H1 (cell line): ENCODE results near the gene IGF2BP3. TPM values are rescaled to one million over a fixed set of nuclear protein-coding genes. Genes with fewer than 3 reads are reported as not detected.

Experiments used
- CTCF ChIA-PET: fragments of 300-600 bp; sonication (Branson Sonifier 250); formaldehyde crosslinking; loops from one replicate; lab custom pipeline; 2021; ENCODE audit not compliant: partially characterized antibody; lab: Charles Lee
- POLR2A ChIA-PET: fragments of 300-600 bp; sonication (Branson Sonifier 250); formaldehyde crosslinking; loops from one replicate; lab custom pipeline; 2021; ENCODE audit warnings: inconsistent platforms; ENCODE audit not compliant: partially characterized antibody; lab: Charles Lee
- DNase-seq, 2 experiments: peaks; one replicate each; pipeline versions ENCODE4 v3.0.0 to v3.0.0-alpha.2; 2010 to 2022; ENCODE audit warnings: low spot score in 2 of 2, low read depth in 1 of 2, mixed read lengths in 1 of 2
- FAIRE-seq: peaks from 2 replicates; lab custom pipeline; 2011; peaks lifted over from hg19 to GRCh38; lab: Jason Lieb, UNC
- H2AFZ ChIP-seq: 2 replicates; pipeline ENCODE4 v1.8.1; 2012; ENCODE audit warnings: low read length, inconsistent platforms
- H2AK5ac ChIP-seq: 2 replicates; pipeline ENCODE4 v1.6.1; 2013; ENCODE audit warnings: low read depth, low read length
- H2BK120ac ChIP-seq: replicated peaks from 2 replicates; pipeline ENCODE3; 2013; ENCODE audit warnings: low read depth, low read length, inconsistent platforms
- H2BK12ac ChIP-seq: 2 replicates; pipeline ENCODE4 v1.6.1; 2013; ENCODE audit warnings: low read depth, low read length
- H2BK15ac ChIP-seq: 2 replicates; pipeline ENCODE4 v1.6.1; 2013; ENCODE audit warnings: low read length
- H2BK20ac ChIP-seq: 2 replicates; pipeline ENCODE4 v1.6.1; 2013; ENCODE audit warnings: low read length
- H2BK5ac ChIP-seq: 2 replicates; pipeline ENCODE4 v1.6.1; 2013; ENCODE audit warnings: low read depth, low read length
- H3K14ac ChIP-seq: 2 replicates; pipeline ENCODE4 v1.6.1; 2013; ENCODE audit warnings: inconsistent platforms; ENCODE audit not compliant: insufficient read length
- H3K18ac ChIP-seq: 2 replicates; pipeline ENCODE4 v1.6.1; 2013; ENCODE audit warnings: low read length; ENCODE audit errors: extremely low read depth
- H3K23ac ChIP-seq: 2 replicates; pipeline ENCODE4 v1.6.1; 2013; ENCODE audit warnings: inconsistent platforms; ENCODE audit not compliant: insufficient read length
- H3K23me2 ChIP-seq: 2 replicates; pipeline ENCODE4 v1.6.1; 2013; ENCODE audit warnings: low read depth, low read length
- H3K27ac ChIP-seq: 2 replicates; pipeline ENCODE4 v1.6.1; 2011; ENCODE audit warnings: low read depth, low read length, inconsistent platforms
- H3K27me3 ChIP-seq, 4 experiments: replicated peaks in 1 of 4; 1 replicate in 1 of 4; 2 replicates in 3 of 4; pipeline versions ENCODE4 v1.6.1 to v1.8.1; 2011 to 2013; ENCODE audit warnings: low read length in 3 of 4, mild to moderate bottlenecking in 3 of 4, inconsistent platforms in 2 of 4, mixed read lengths in 2 of 4, moderate library complexity in 1 of 4; ENCODE audit not compliant: control insufficient read depth in 3 of 4, insufficient read depth in 3 of 4; ENCODE audit errors: extremely low read depth in 1 of 4
- H3K36me3 ChIP-seq, 4 experiments: 2 replicates each; pipeline versions ENCODE4 v1.6.1 to v1.8.1; 2011 to 2013; ENCODE audit warnings: mild to moderate bottlenecking in 4 of 4, low read length in 3 of 4, moderate library complexity in 2 of 4, control low read depth in 1 of 4, inconsistent platforms in 1 of 4; ENCODE audit not compliant: insufficient read depth in 4 of 4, control insufficient read depth in 2 of 4
- H3K4ac ChIP-seq: replicated peaks from 2 replicates; pipeline ENCODE3; 2013; ENCODE audit warnings: low read length, low read depth, mixed read lengths, inconsistent platforms; ENCODE audit not compliant: insufficient read length
- H3K4me1 ChIP-seq, 4 experiments: replicated peaks in 1 of 4; 1 replicate in 1 of 4; 2 replicates in 3 of 4; pipeline versions ENCODE4 v1.6.1 to v1.8.1; 2011 to 2013; ENCODE audit warnings: low read length in 3 of 4, inconsistent platforms in 2 of 4, mixed read lengths in 1 of 4; ENCODE audit not compliant: insufficient read depth in 4 of 4, control insufficient read depth in 3 of 4
- H3K4me2 ChIP-seq, 2 experiments: 2 replicates each; pipeline versions ENCODE4 v1.6.1 to v1.8.1; 2011 to 2013; ENCODE audit warnings: low read depth in 2 of 2, low read length in 2 of 2, control low read depth in 1 of 2, inconsistent platforms in 1 of 2, mild to moderate bottlenecking in 1 of 2; ENCODE audit not compliant: insufficient read depth in 1 of 2
- H3K4me3 ChIP-seq, 4 experiments: fragments of 200-600, 300-600 bp in 1 of 4; sonication (generic), shearing (Covaris generic), sonication (Bioruptor Twin) in 1 of 4; 2 replicates each; pipeline versions ENCODE4 v1.5.1 to v1.8.1; 2011 to 2016; ENCODE audit warnings: low read length in 4 of 4, low read depth in 3 of 4, control low read depth in 2 of 4, inconsistent platforms in 2 of 4, mild to moderate bottlenecking in 2 of 4, mixed read lengths in 1 of 4, moderate library complexity in 1 of 4; ENCODE audit not compliant: insufficient read depth in 2 of 4; ENCODE audit errors: extremely low read depth in 1 of 4
- H3K56ac ChIP-seq: replicated peaks from 2 replicates; pipeline ENCODE3; 2013; ENCODE audit warnings: low read depth, mild to moderate bottlenecking, mixed read lengths, low read length, inconsistent platforms; ENCODE audit not compliant: insufficient read length
- H3K79me1 ChIP-seq: 2 replicates; pipeline ENCODE4 v1.6.1; 2013; ENCODE audit warnings: low read depth, low read length, control low read depth
- H3K79me2 ChIP-seq, 2 experiments: 2 replicates each; pipeline versions ENCODE4 v1.6.1 to v1.8.1; 2012 to 2013; ENCODE audit warnings: low read length in 2 of 2, mild to moderate bottlenecking in 2 of 2, inconsistent platforms in 1 of 2; ENCODE audit not compliant: insufficient read depth in 2 of 2, control insufficient read depth in 1 of 2
- H3K9ac ChIP-seq, 4 experiments: replicated peaks in 1 of 4; 1 replicate in 1 of 4; 2 replicates in 3 of 4; pipeline versions ENCODE4 v1.6.1 to v1.8.1; 2011 to 2013; ENCODE audit warnings: low read depth in 3 of 4, low read length in 3 of 4, control low read depth in 2 of 4, mild to moderate bottlenecking in 2 of 4, moderate library complexity in 2 of 4, inconsistent platforms in 1 of 4; ENCODE audit errors: extremely low read depth in 1 of 4
- H3K9me3 ChIP-seq, 2 experiments: 2 replicates each; pipeline versions ENCODE4 v1.6.1 to v1.8.1; 2012 to 2013; ENCODE audit warnings: mild to moderate bottlenecking in 2 of 2, moderate library complexity in 2 of 2, control low read depth in 1 of 2, inconsistent platforms in 1 of 2, low read depth in 1 of 2, low read length in 1 of 2, mixed read lengths in 1 of 2; ENCODE audit not compliant: insufficient read depth in 2 of 2
- H4K20me1 ChIP-seq, 2 experiments: replicated peaks in 1 of 2; 2 replicates each; pipeline versions ENCODE3 to v1.8.1; 2011 to 2013; ENCODE audit warnings: inconsistent platforms in 2 of 2, low read length in 2 of 2, mild to moderate bottlenecking in 1 of 2; ENCODE audit not compliant: insufficient read depth in 2 of 2, control insufficient read depth in 1 of 2
- H4K5ac ChIP-seq: 2 replicates; pipeline ENCODE4 v1.6.1; 2013; ENCODE audit warnings: low read length, low read depth, mixed read lengths, inconsistent platforms; ENCODE audit not compliant: insufficient read length
- H4K8ac ChIP-seq: 2 replicates; pipeline ENCODE4 v1.8.0; 2013; ENCODE audit warnings: mild to moderate bottlenecking, moderate library complexity, low read length, inconsistent platforms; ENCODE audit not compliant: insufficient read depth; ENCODE audit errors: extremely low read depth
- H4K91ac ChIP-seq: replicated peaks from 2 replicates; pipeline ENCODE3; 2013; ENCODE audit warnings: low read length, mixed read lengths, inconsistent platforms; ENCODE audit not compliant: insufficient read length
- FOSL1 ChIP-seq: IDR thresholded peaks from 2 replicates; pipeline ENCODE4 v1.6.1; 2011; ENCODE audit warnings: mild to moderate bottlenecking, low read depth, low read length, moderate library complexity; ENCODE audit not compliant: insufficient read depth
- HDAC2 ChIP-seq, 2 experiments: fragments of 300-600 bp in 1 of 2; sonication (generic) in 1 of 2; IDR thresholded peaks; 2 replicates each; pipeline ENCODE4 v1.6.1; 2011 to 2012; ENCODE audit warnings: low read depth in 2 of 2, low read length in 2 of 2, mild to moderate bottlenecking in 2 of 2, moderate library complexity in 2 of 2, borderline replicate concordance in 1 of 2, inconsistent platforms in 1 of 2
- JUND ChIP-seq: IDR thresholded peaks from 2 replicates; pipeline ENCODE4 v1.6.1; 2011; ENCODE audit warnings: mild to moderate bottlenecking, improper control_type of control experiment, low read length
- NANOG ChIP-seq: IDR thresholded peaks from 2 replicates; pipeline ENCODE4 v1.6.1; 2011; ENCODE audit warnings: low read length, low read depth, mild to moderate bottlenecking, inconsistent platforms; ENCODE audit not compliant: insufficient read depth, poor library complexity, severe bottlenecking
- PHF8 ChIP-seq: fragments of 200-600 bp; sonication (generic); conservative IDR thresholded peaks from 2 replicates; pipeline ENCODE4 v1.7.1; 2012; ENCODE audit warnings: low read depth, mild to moderate bottlenecking, inconsistent platforms, low read length, moderate library complexity
- RAD21 ChIP-seq, 2 experiments: IDR thresholded peaks in 1 of 2; conservative IDR thresholded peaks in 1 of 2; 2 replicates each; pipeline ENCODE4 v1.6.1; 2011; ENCODE audit warnings: low read depth in 2 of 2, low read length in 2 of 2, improper control_type of control experiment in 1 of 2, inconsistent platforms in 1 of 2, mild to moderate bottlenecking in 1 of 2, moderate library complexity in 1 of 2
- TAF1 ChIP-seq: IDR thresholded peaks from 2 replicates; pipeline ENCODE4 v1.6.1; 2011; ENCODE audit warnings: mild to moderate bottlenecking, low read depth, low read length
- TEAD4 ChIP-seq: IDR thresholded peaks from 2 replicates; pipeline ENCODE4 v1.6.1; 2012; ENCODE audit warnings: low read depth, low read length, inconsistent platforms, mixed read lengths
- YY1 ChIP-seq: IDR thresholded peaks from 2 replicates; pipeline ENCODE4 v1.6.1; 2011; ENCODE audit warnings: low read depth, mild to moderate bottlenecking, low read length
- WGBS, 2 experiments: shearing (Covaris generic) in 1 of 2; methylation state at CpG; one replicate each; pipeline versions ENCODE4 v1.1.6 to v1.1.7; 2013 to 2015; ENCODE audit warnings: low lambda C conversion rate in 2 of 2, mixed read lengths in 2 of 2, inconsistent platforms in 1 of 2, low coverage in 1 of 2, missing lambda C conversion rate in 1 of 2; ENCODE audit not compliant: insufficient replicate concordance in 2 of 2, insufficient coverage in 1 of 2, insufficient read length in 1 of 2; ENCODE audit errors: extremely low coverage in 1 of 2, missing lambda C conversion rate in 1 of 2; 5-methylcytosine and 5-hydroxymethylcytosine counted together
- polyA plus RNA-seq, 7 experiments: library from polyadenylated mRNA; depleted of rRNA in 3 of 7; stranded (reverse) in 5 of 7; unstranded in 2 of 7; fragments of >200 nt in 5 of 7; fragments of 200-250 nt in 2 of 7; gene quantifications; 1 replicate in 5 of 7; 2 replicates in 1 of 7; 4 replicates in 1 of 7; pipeline versions ENCODE4 v1.2.1 to v1.2.3, GENCODE V29; 2011 to 2013; ENCODE audit warnings: missing spikeins in 2 of 7, mixed read lengths in 2 of 7
- total RNA-seq: library from RNA; stranded (reverse); fragmentation: NEBNext Ultra II Directional; extraction: Animal tissue kit (Norgen Biotek cat#: 25700); gene quantifications from 2 replicates; pipeline ENCODE4 v1.2.1, GENCODE V29; 2021
- TF ChIP-seq, protein P1 (sequence below): IDR thresholded peaks from 2 replicates; pipeline ENCODE4 v1.6.1; 2012; ENCODE audit warnings: inconsistent platforms

The IGF2BP3 gene
- total and polyA plus RNA-seq, 2 of the 8 experiments (the other 6 are each of a cell fraction or from before 2014, with no cell fraction given) = 66.3 to 193 TPM

DNA sequence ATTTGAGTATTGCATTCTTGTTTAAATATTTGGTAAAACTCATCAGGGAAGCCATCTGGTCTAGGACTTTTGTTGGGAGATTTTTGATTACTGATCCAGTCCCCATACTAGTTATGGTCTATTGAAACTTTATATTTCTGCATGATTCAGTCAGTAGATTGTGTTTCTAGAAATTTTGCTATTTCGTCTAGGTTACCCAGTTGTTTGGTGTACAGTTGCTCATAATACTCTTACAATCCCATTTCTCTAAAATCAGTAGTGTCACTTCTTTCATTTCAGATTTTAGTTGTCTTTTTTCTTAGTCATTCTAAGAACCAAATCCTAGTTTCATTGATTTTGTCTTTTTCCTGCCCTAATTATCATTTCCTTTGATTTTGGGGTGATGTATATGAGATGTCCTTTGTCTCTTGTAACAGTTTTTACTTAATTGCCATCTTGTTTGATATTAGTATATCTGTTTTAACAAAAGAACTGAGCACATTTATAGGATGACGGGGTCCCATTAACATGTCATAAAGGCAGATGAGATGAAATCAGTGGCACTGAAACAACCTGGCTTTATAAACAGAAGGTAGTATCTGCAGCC lies 163.3 kb downstream of the IGF2BP3 start:
- no peak overlapping the region for H3K4ac ChIP-seq
- no peak overlapping the region for H4K5ac ChIP-seq
- H2AK5ac ChIP-seq = no peak overlapping the region
- no peak overlapping the region for H4K91ac ChIP-seq
- peaks cover 0 to 47% of the 10 kb centered on the region in 2 experiments; a peak in 2 of 4 replicates for H3K79me2 ChIP-seq
- H3K36me3 ChIP-seq = peaks cover 6 to 66% (median 33%) of the 10 kb centered on the region in 4 experiments
- no peak overlapping the region for H3K14ac ChIP-seq
- H3K56ac ChIP-seq = no peak overlapping the region
- H3K23ac ChIP-seq = no peak overlapping the region
- ChIA-PET POLR2A (interaction anchor here (0.8 to 1.6 kb wide), 2 partner anchors 8 to 14 kb away, joined by 3 to 4 read pairs; partner anchors contain the start of gene MALSU1), CTCF (no interaction called here)
- H3K9ac ChIP-seq = no peak overlapping the region
- H3K79me1 ChIP-seq = no peaks in the 10 kb centered on the region; the same call in 1 of the 2 replicates
- no peak overlapping the region for H3K4me3 ChIP-seq
- no peak overlapping the region for H4K8ac ChIP-seq
- H3K18ac ChIP-seq = no peak overlapping the region
- no peak overlapping the region for H2BK120ac ChIP-seq
- no peaks in the 10 kb centered on the region for H3K4me1 ChIP-seq
- no peaks in the 10 kb centered on the region for H3K9me3 ChIP-seq
- H2BK5ac ChIP-seq = no peak overlapping the region
- peaks cover 2 to 3% of the 10 kb centered on the region in 2 experiments for H4K20me1 ChIP-seq
- no peak overlapping the region for H2BK20ac ChIP-seq
- H2BK12ac ChIP-seq = no peak overlapping the region
- WGBS, 2 experiments = 86% methylated on average over 2 of the region's 2 CpGs; no CpG with 5 or more reads in 1 of the 2 experiments
- no peaks in the 10 kb centered on the region for H3K27me3 ChIP-seq
- H3K27ac ChIP-seq = no peak overlapping the region
- FAIRE-seq = no peak
- TF ChIP-seq YY1 (no peak), TEAD4 (no peak), PHF8 (no peak), TAF1 (no peak), RAD21 (IDR thresholded peaks at IDR 0.05 in 1 of 2, conservative IDR thresholded peaks at IDR 0.05 in 1 of 2; ENCODE audit: low read depth in 2 of 2, low read length in 2 of 2) (no peak), FOSL1 (no peak), HDAC2 (IDR thresholded peaks at IDR 0.05; ENCODE audit: borderline replicate concordance in 1 of 2, low read depth in 2 of 2, low read length in 2 of 2) (no peak), NANOG (no peak), JUND (no peak)
- TF ChIP-seq, protein P1, sequence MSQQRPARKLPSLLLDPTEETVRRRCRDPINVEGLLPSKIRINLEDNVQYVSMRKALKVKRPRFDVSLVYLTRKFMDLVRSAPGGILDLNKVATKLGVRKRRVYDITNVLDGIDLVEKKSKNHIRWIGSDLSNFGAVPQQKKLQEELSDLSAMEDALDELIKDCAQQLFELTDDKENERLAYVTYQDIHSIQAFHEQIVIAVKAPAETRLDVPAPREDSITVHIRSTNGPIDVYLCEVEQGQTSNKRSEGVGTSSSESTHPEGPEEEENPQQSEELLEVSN = no peak
- H3K4me2 ChIP-seq = no peak overlapping the region
- H2AFZ ChIP-seq = no peak overlapping the region
- no peak for DNase-seq
- no peak overlapping the region for H2BK15ac ChIP-seq
- H3K23me2 ChIP-seq = no peaks in the 10 kb centered on the region
